HG03378 (cell line): ENCODE results near the gene ANKRD6.
"Not testable (repeated sequence)": the region's sequence is repeated elsewhere in the genome, so short reads cannot be mapped to it uniquely, and the experiment has no call there.

Experiments used
- ATAC-seq: cut with Tn5 transposase; IDR thresholded peaks from one replicate; pipeline ENCODE4 v1.9.1; 2021; ENCODE audit warnings: mild to moderate bottlenecking, moderate library complexity; ENCODE audit not compliant: unreplicated experiment

Gene ANKRD6

GRCh38 chr6:89591745-89592144, 158.8 kb downstream of the ANKRD6 start:
- ATAC-seq = no peak

- peak; percentile 94 for ATAC-seq
Observed at GRCh38 chr6:89596056-89596455, 163.1 kb downstream of the ANKRD6 start.

- no peak for ATAC-seq
Observed at GRCh38 chr6:89596484-89596883, 163.5 kb downstream of the ANKRD6 start.

GRCh38 chr6:89597372-89597771, 164.4 kb downstream of the ANKRD6 start:
- no peak for ATAC-seq

- no peak for ATAC-seq
Observed at GRCh38 chr6:89597988-89598387, 165.0 kb downstream of the ANKRD6 start.

- ATAC-seq = no peak
Observed at GRCh38 chr6:89599727-89600126, 166.8 kb downstream of the ANKRD6 start.

- no peak for ATAC-seq
Observed at GRCh38 chr6:89602166-89602565, 169.2 kb downstream of the ANKRD6 start.

- ATAC-seq = no peak
Observed at GRCh38 chr6:89604653-89605052, 171.7 kb downstream of the ANKRD6 start.

- ATAC-seq = no peak
Observed at GRCh38 chr6:89605861-89606260, 172.9 kb downstream of the ANKRD6 start.

GRCh38 chr6:89610149-89610642, 177.2 kb downstream of the ANKRD6 start:
- ATAC-seq = no peak

- no peak for ATAC-seq
Observed at GRCh38 chr6:89611666-89612065, 178.7 kb downstream of the ANKRD6 start.

- ATAC-seq = no peak
Observed at GRCh38 chr6:89612121-89612520, 179.2 kb downstream of the ANKRD6 start.

GRCh38 chr6:89613790-89614189, 180.8 kb downstream of the ANKRD6 start:
- no peak for ATAC-seq

GRCh38 chr6:89615882-89616281, 182.9 kb downstream of the ANKRD6 start:
- no peak for ATAC-seq

- no peak for ATAC-seq
Observed at GRCh38 chr6:89616531-89616930, 183.6 kb downstream of the ANKRD6 start.

GRCh38 chr6:89618026-89618425, 185.1 kb downstream of the ANKRD6 start:
- ATAC-seq = no peak

- ATAC-seq = no peak
Observed at GRCh38 chr6:89619567-89619966, 186.6 kb downstream of the ANKRD6 start.

GRCh38 chr6:89623749-89624148, 190.8 kb downstream of the ANKRD6 start:
- ATAC-seq = no peak

GRCh38 chr6:89630488-89630887, 197.5 kb downstream of the ANKRD6 start:
- ATAC-seq = no peak

GRCh38 chr6:89636412-89636811, 203.5 kb downstream of the ANKRD6 start:
- ATAC-seq = not testable (repeated sequence)

GRCh38 chr6:89637960-89638319, 205.0 kb downstream of the ANKRD6 start:
- ATAC-seq = peak; percentile 1

- ATAC-seq = peak; percentile 95
Observed at GRCh38 chr6:89638320-89639195, 205.6 kb downstream of the ANKRD6 start, which contains the start of gene LYRM2. LYRM2 (minus strand) TSS chr6:89638747; CDS start chr6:89638716, 31 bp downstream.
